ENCODE results near the gene ZNHIT3.
"Not testable (repeated sequence)": the region's sequence is repeated elsewhere in the genome, so short reads cannot be mapped to it uniquely, and the experiment has no call there.

ZNHIT3 gene

GRCh38 chr17:36486204-36487194 lies at the start of gene ZNHIT3:
ZNHIT3 (plus strand) TSS chr17:36486681; CDS start chr17:36486700, 19 bp downstream.
- DNase-seq (ENCODE audit: low read depth in 1 of 2, low spot score in 1 of 2): peak; percentile 76 to 81

- DNase-seq (ENCODE audit: low read depth in 1 of 2, low spot score in 1 of 2): not testable (repeated sequence)
Measured at GRCh38 chr17:36441792-36442191, 44.7 kb upstream of the ZNHIT3 start.

- DNase-seq (ENCODE audit: low read depth in 1 of 2, low spot score in 1 of 2): no peak
Measured at GRCh38 chr17:36443777-36444176, 42.7 kb upstream of the ZNHIT3 start.

- DNase-seq (ENCODE audit: low read depth in 1 of 2, low spot score in 1 of 2): not testable (repeated sequence)
Measured at GRCh38 chr17:36449997-36450396, 36.5 kb upstream of the ZNHIT3 start.

GRCh38 chr17:36452888-36453287 lies 33.6 kb upstream of the ZNHIT3 start:
- not testable (repeated sequence) for DNase-seq (ENCODE audit: low read depth in 1 of 2, low spot score in 1 of 2)

GRCh38 chr17:36457701-36458100 lies 28.8 kb upstream of the ZNHIT3 start:
- not testable (repeated sequence) for DNase-seq (ENCODE audit: low read depth in 1 of 2, low spot score in 1 of 2)

GRCh38 chr17:36459045-36459444 lies 27.4 kb upstream of the ZNHIT3 start:
- DNase-seq (ENCODE audit: low read depth in 1 of 2, low spot score in 1 of 2): no peak

- DNase-seq (ENCODE audit: low read depth in 1 of 2, low spot score in 1 of 2): no peak
Measured at GRCh38 chr17:36459601-36460000, 26.9 kb upstream of the ZNHIT3 start.

- no peak for DNase-seq (ENCODE audit: low read depth in 1 of 2, low spot score in 1 of 2)
Measured at GRCh38 chr17:36460265-36460937, 26.1 kb upstream of the ZNHIT3 start.

- no peak for DNase-seq (ENCODE audit: low read depth in 1 of 2, low spot score in 1 of 2)
Measured at GRCh38 chr17:36461330-36462110, 25.0 kb upstream of the ZNHIT3 start.

GRCh38 chr17:36463916-36464764 lies 22.3 kb upstream of the ZNHIT3 start:
- DNase-seq (ENCODE audit: low read depth in 1 of 2, low spot score in 1 of 2): no peak

- no peak for DNase-seq (ENCODE audit: low read depth in 1 of 2, low spot score in 1 of 2)
Measured at GRCh38 chr17:36464765-36465088, 21.8 kb upstream of the ZNHIT3 start.

- no peak for DNase-seq (ENCODE audit: low read depth in 1 of 2, low spot score in 1 of 2)
Measured at GRCh38 chr17:36468903-36469635, 17.4 kb upstream of the ZNHIT3 start.

GRCh38 chr17:36469733-36470132 lies 16.7 kb upstream of the ZNHIT3 start:
- no peak for DNase-seq (ENCODE audit: low read depth in 1 of 2, low spot score in 1 of 2)

- no peak for DNase-seq (ENCODE audit: low read depth in 1 of 2, low spot score in 1 of 2)
Measured at GRCh38 chr17:36470499-36470898, 16.0 kb upstream of the ZNHIT3 start.

GRCh38 chr17:36474571-36474970 lies 11.9 kb upstream of the ZNHIT3 start:
- no peak for DNase-seq (ENCODE audit: low read depth in 1 of 2, low spot score in 1 of 2)

GRCh38 chr17:36475346-36475970 lies 11.0 kb upstream of the ZNHIT3 start:
- no peak for DNase-seq (ENCODE audit: low read depth in 1 of 2, low spot score in 1 of 2)

- no peak for DNase-seq (ENCODE audit: low read depth in 1 of 2, low spot score in 1 of 2)
Measured at GRCh38 chr17:36481829-36482228, 4.7 kb upstream of the ZNHIT3 start.
